Prostate gland (tissue), 2 donors: ENCODE data around the gene MBD6. TPM values are rescaled to one million over a fixed set of nuclear protein-coding genes. Genes with fewer than 3 reads are reported as not detected.

Experiments used
- DNase-seq: peaks from one replicate; pipeline ENCODE4 v3.0.0-alpha.2; 2019; ENCODE audit warnings: low spot score
- H3K27ac ChIP-seq, 2 donors: fragments of 200-600 bp; sonication (generic); 2 replicates each; pipeline ENCODE4 v1.5.1; 2017 to 2019
- H3K27me3 ChIP-seq: fragments of 200-600 bp; sonication (generic); replicated peaks from 2 replicates; pipeline ENCODE4 v1.5.1; 2019; ENCODE audit not compliant: insufficient read depth
- H3K36me3 ChIP-seq, 2 donors: fragments of 200-600 bp; sonication (generic); 1 replicate in 1 of 2; 2 replicates in 1 of 2; pipeline versions ENCODE4 v1.5.1 to v1.8.1; 2017 to 2019
- H3K4me1 ChIP-seq: fragments of 200-600 bp; sonication (generic); replicated peaks from 2 replicates; pipeline ENCODE4 v1.5.1; 2019
- H3K4me3 ChIP-seq, 2 donors: fragments of 200-600 bp; sonication (generic); 2 replicates each; pipeline ENCODE4 v1.5.1; 2017 to 2019
- H3K9me3 ChIP-seq: fragments of 200-600 bp; sonication (generic); 2 replicates; pipeline ENCODE4 v1.5.1; 2017
- CTCF ChIP-seq, 4 experiments: fragments of 200-600 bp in 2 of 4; fragments of 450-650 bp in 2 of 4; sonication (generic) in 2 of 4; IDR thresholded peaks; 1 replicate in 3 of 4; 2 replicates in 1 of 4; pipeline ENCODE4 v1.5.1; 2016 to 2019; ENCODE audit warnings: antibody characterized with exemption in 4 of 4, mild to moderate bottlenecking in 2 of 4, moderate library complexity in 2 of 4
- POLR2A ChIP-seq: fragments of 450-650 bp; IDR thresholded peaks from one replicate; pipeline ENCODE4 v1.6.1; 2016; ENCODE audit warnings: antibody characterized with exemption, mild to moderate bottlenecking
- POLR2AphosphoS5 ChIP-seq: sonication (generic); formaldehyde crosslinking; IDR thresholded peaks from one replicate; pipeline ENCODE4 v1.6.1; 2017; ENCODE audit warnings: antibody characterized with exemption
- WGBS: methylation state at CpG from one replicate; pipeline ENCODE4 v1.1.5; 2018; 5-methylcytosine and 5-hydroxymethylcytosine counted together
- intact Hi-C: fragments of 100-400 bp; cut with DNase I; formaldehyde crosslinking; loops from one replicate; pipeline ENCODE4 v1.14.2; 2022
- total RNA-seq, 2 donors: library from RNA; depleted of rRNA; stranded (reverse); fragments of >200 nt; gene quantifications; one replicate each; pipeline ENCODE4 v1.1.0, GENCODE V29; 2016

The MBD6 gene
- total RNA-seq, 2 donors from 2014 or later: 54.5 to 92.1 TPM

- Histone ChIP-seq H3K9me3 (no peaks in the 10 kb centered on the region), H3K4me3 (peak overlapping the region; percentile 3 to 8), H3K27me3 (peaks cover 6% of the 10 kb centered on the region), H3K36me3 (no peaks in the 10 kb centered on the region), H3K27ac (no peak overlapping the region), H3K4me1 (peaks cover 13% of the 10 kb centered on the region)
- intact Hi-C loops: no loop called here
- WGBS: 71% methylated on average over 12 of the region's 12 CpGs
- DNase-seq: no peak
- TF ChIP-seq CTCF (IDR thresholded peaks at IDR 0.05) (no peak), POLR2A (no peak), POLR2AphosphoS5 (no peak)
Measured at GRCh38 chr12:57477710-57478681, 44.6 kb upstream of the MBD6 start.

- Histone ChIP-seq H3K9me3 (no peaks in the 10 kb centered on the region), H3K27me3 (peaks cover 6% of the 10 kb centered on the region), H3K36me3 (no peaks in the 10 kb centered on the region), H3K27ac (no peak overlapping the region), H3K4me1 (peaks cover 13% of the 10 kb centered on the region), H3K4me3 (no peak overlapping the region)
- WGBS: 85% methylated on average over 10 of the region's 10 CpGs
- TF ChIP-seq POLR2A (no peak), POLR2AphosphoS5 (no peak), CTCF (IDR thresholded peaks at IDR 0.05) (no peak)
- no peak for DNase-seq
- intact Hi-C loops: no loop called here
Measured at GRCh38 chr12:57479043-57479375, 43.6 kb upstream of the MBD6 start.

DNA sequence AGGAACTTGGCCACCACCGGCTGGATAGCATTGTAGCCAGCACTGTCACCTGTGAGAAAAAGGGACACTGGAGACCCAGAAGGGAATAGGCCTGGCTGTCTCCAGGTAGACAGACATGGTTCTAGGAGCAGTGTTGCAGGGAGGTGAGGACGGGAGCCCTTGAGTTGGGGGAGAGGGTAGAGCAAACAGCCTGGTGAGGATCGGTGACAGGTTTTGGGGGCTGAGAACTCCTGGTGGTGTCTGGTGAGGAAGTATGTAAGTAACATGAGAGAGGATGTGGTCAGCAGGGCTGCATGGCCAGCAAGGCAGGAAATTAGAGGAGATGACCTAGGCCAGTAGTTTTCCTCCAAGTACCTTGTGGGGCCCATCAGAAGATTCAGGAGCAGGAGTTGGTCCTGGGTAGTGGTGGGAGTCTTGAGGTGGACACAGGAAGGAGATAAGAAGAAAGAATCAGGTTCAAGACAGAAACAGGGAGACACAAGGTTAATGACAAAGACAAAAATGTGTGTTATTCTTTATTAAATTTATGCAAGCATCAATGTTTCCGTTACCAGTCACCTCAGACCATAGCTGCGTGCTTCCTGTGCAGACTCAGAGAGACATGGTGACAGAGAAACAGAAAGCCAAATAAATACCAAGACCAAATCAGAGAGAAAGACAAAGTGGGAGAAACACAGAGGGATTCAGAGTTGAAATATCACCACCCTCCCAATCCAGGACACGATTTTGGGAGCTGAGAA lies 43.1 kb upstream of the MBD6 start, which contains the start of gene ARHGAP9:
Gene ARHGAP9 (minus strand): TSS at position 491 of the 740 bp plus-strand sequence. CDS start 460 bp downstream, at position 31.
- intact Hi-C loops: no loop called here
- no peak within 1 kb of the TSS for H3K27ac ChIP-seq
- no peaks in the 10 kb centered on the region for H3K36me3 ChIP-seq
- no peaks in the 10 kb centered on the region for H3K9me3 ChIP-seq
- no peak for DNase-seq
- WGBS: 77% methylated on average over 6 of the region's 6 CpGs
- TF ChIP-seq CTCF (IDR thresholded peaks at IDR 0.05) (no peak), POLR2AphosphoS5 (no peak), POLR2A (no peak)
- H3K4me3 ChIP-seq: no peak within 1 kb of the TSS
- H3K4me1 ChIP-seq: peaks cover 13% of the 10 kb centered on the region
- peaks cover 4% of the 10 kb centered on the region for H3K27me3 ChIP-seq

DNA sequence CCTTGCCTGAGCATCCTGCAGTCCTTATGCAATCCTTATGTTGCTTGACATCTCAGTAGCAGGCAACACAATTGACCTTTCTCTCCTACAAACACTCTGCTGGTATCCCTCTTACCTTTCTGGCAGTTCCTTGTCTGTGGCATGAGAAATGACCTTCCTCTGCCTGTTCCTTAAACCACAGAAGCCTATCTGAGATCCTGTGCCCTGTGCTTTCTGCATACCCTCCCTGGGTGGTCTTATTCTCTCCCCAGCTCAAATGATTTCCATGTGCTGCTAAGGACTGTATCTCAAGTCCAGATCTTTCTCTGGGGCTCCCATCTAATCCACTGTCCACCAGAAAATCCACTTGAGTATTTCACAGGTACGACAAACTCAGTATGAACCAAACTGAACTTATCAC lies 41.0 kb upstream of the MBD6 start:
- Histone ChIP-seq H3K36me3 (no peaks in the 10 kb centered on the region), H3K9me3 (no peaks in the 10 kb centered on the region), H3K4me1 (no peaks in the 10 kb centered on the region), H3K27me3 (no peaks in the 10 kb centered on the region), H3K27ac (no peak overlapping the region), H3K4me3 (no peak overlapping the region)
- intact Hi-C loops: no loop called here
- 71% methylated on average over 1 of the region's 1 CpG for WGBS
- TF ChIP-seq POLR2AphosphoS5 (no peak), POLR2A (no peak), CTCF (IDR thresholded peaks at IDR 0.05) (no peak)
- DNase-seq: no peak
